ENCODE data around the gene SSRP1. TPM values are rescaled to one million over a fixed set of nuclear protein-coding genes. Genes with fewer than 3 reads are reported as not detected.

The SSRP1 gene
- total and polyA plus RNA-seq, 2 of the 13 experiments (the other 11 are each of a cell fraction or from before 2014, with no cell fraction given) = 93.6 to 129 TPM

DNA sequence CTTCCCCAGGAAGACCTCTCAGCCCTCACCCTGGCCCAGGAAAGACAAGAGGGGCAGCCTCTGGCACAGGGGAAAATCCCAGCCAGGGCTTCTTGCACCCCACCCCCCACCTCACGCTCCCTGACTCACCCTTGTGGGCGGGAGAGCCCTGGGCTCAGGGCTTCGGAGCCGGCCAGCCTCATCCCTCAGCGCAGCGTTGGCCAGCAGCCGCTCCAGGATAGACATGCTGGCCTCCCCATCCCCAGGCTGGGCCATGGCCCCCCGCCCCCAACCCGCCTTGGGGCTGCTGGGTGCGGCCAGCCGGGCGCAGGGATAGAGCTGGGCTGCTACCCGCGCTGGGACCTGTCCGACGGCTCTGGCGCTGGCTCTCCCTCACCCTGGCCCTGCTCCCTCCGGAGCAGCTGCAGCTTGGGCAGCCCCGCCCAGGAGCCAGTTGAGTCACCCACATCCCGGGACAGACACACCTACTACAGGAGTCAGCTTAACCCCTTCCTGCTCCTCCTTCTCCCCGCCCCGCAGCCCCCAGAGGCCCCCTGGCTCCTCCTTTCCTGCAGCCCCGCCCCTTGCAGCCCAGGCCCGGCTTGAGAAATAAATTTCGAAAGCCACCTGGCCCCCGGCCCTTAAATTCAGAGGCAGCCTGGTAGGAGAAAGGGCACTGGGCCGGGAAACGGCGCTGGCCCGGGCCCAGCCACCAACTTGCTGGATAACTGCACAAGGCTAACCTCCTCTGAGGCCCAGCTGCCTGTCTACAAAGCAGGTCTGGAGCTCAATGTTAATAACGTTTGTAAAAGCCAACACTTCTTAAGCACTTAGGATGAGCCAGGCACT is 24.4 kb downstream of the SSRP1 start (continued):
- no peak for TF ChIP-seq FOXO4 (CRISPR knock-in tag; conservative IDR thresholded peaks at IDR 0.05)
- no peak for TF ChIP-seq CHCHD3 (CRISPR knock-in tag; IDR thresholded peaks at IDR 0.05)
- no peak for TF ChIP-seq BRD4 (CRISPR knock-in tag; IDR thresholded peaks at IDR 0.05)
- TF ChIP-seq FOXJ3 (CRISPR knock-in tag; IDR thresholded peaks at IDR 0.05; ENCODE audit: borderline replicate concordance) = no peak
- TF ChIP-seq ZNF296 (CRISPR knock-in tag; conservative IDR thresholded peaks at IDR 0.05) = no peak
- no peak for TF ChIP-seq AKNA (CRISPR knock-in tag; IDR thresholded peaks at IDR 0.05; ENCODE audit: borderline replicate concordance)
- TF ChIP-seq GABPB1 (CRISPR knock-in tag; IDR thresholded peaks at IDR 0.05) = peak; percentile 51; the same call in 1 of the 2 replicates
- no peak for TF ChIP-seq ZNF772 (CRISPR knock-in tag; IDR thresholded peaks at IDR 0.05)
- no peak for TF ChIP-seq ISX (CRISPR knock-in tag; conservative IDR thresholded peaks at IDR 0.05)
- TF ChIP-seq, protein P1, sequence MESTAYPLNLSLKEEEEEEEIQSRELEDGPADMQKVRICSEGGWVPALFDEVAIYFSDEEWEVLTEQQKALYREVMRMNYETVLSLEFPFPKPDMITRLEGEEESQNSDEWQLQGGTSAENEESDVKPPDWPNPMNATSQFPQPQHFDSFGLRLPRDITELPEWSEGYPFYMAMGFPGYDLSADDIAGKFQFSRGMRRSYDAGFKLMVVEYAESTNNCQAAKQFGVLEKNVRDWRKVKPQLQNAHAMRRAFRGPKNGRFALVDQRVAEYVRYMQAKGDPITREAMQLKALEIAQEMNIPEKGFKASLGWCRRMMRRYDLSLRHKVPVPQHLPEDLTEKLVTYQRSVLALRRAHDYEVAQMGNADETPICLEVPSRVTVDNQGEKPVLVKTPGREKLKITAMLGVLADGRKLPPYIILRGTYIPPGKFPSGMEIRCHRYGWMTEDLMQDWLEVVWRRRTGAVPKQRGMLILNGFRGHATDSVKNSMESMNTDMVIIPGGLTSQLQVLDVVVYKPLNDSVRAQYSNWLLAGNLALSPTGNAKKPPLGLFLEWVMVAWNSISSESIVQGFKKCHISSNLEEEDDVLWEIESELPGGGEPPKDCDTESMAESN (CRISPR knock-in tag; conservative IDR thresholded peaks at IDR 0.05) = no peak
- TF ChIP-seq RFX3 (CRISPR knock-in tag; IDR thresholded peaks at IDR 0.05) = no peak
- TF ChIP-seq FIP1L1 (IDR thresholded peaks at IDR 0.05; ENCODE audit: borderline replicate concordance, insufficient read depth, low read depth, low read length) = no peak
- TF ChIP-seq ZNF775 (CRISPR knock-in tag; IDR thresholded peaks at IDR 0.05; ENCODE audit: borderline replicate concordance) = no peak
- no peak for TF ChIP-seq MTF1 (CRISPR knock-in tag; IDR thresholded peaks at IDR 0.05)
- TF ChIP-seq MLX (CRISPR knock-in tag; IDR thresholded peaks at IDR 0.05) = no peak
- no peak for TF ChIP-seq ZNF75D (CRISPR knock-in tag; IDR thresholded peaks at IDR 0.05; ENCODE audit: borderline replicate concordance)

Data from HepG2 (cell line).